ENCODE measurements around the gene GLDN. TPM values are rescaled to one million over a fixed set of nuclear protein-coding genes. Genes with fewer than 3 reads are reported as not detected.
"Not testable (repeated sequence)": the region's sequence is repeated elsewhere in the genome, so short reads cannot be mapped to it uniquely, and the experiment has no call there.

The GLDN gene
- total RNA-seq, 1 donor from 2014 or later, result 2.3 TPM

GRCh38 chr15:51388726-51389125 lies 47.3 kb downstream of the GLDN start:
- no peak for DNase-seq

- DNase-seq, result no peak
Measured at GRCh38 chr15:51390241-51390965, 48.9 kb downstream of the GLDN start.

GRCh38 chr15:51390966-51391422 lies 49.5 kb downstream of the GLDN start:
- DNase-seq, result no peak

GRCh38 chr15:51396921-51397320 lies 55.5 kb downstream of the GLDN start:
- DNase-seq, result no peak

GRCh38 chr15:51398626-51399025 lies 57.2 kb downstream of the GLDN start:
- no peak for DNase-seq

- DNase-seq, result no peak
Measured at GRCh38 chr15:51401051-51401780, 59.8 kb downstream of the GLDN start.

- no peak for DNase-seq
Measured at GRCh38 chr15:51401872-51402517, 60.5 kb downstream of the GLDN start.

- no peak for DNase-seq
Measured at GRCh38 chr15:51403072-51403878, 61.8 kb downstream of the GLDN start.

GRCh38 chr15:51403946-51404695 lies 62.7 kb downstream of the GLDN start:
- DNase-seq, result no peak

GRCh38 chr15:51405693-51406523 lies 64.5 kb downstream of the GLDN start:
- no peak for DNase-seq

GRCh38 chr15:51414256-51414860 lies 72.9 kb downstream of the GLDN start:
- DNase-seq, result no peak

- no peak for DNase-seq
Measured at GRCh38 chr15:51416129-51416528, 74.7 kb downstream of the GLDN start.

- not testable (repeated sequence) for DNase-seq
Measured at GRCh38 chr15:51423040-51423439, 81.6 kb downstream of the GLDN start.

GRCh38 chr15:51424780-51425179 lies 83.3 kb downstream of the GLDN start:
- DNase-seq, result no peak

- DNase-seq, result no peak
Measured at GRCh38 chr15:51425517-51426040, 84.1 kb downstream of the GLDN start.

- DNase-seq, result no peak
Measured at GRCh38 chr15:51438526-51438925, 97.1 kb downstream of the GLDN start.

- no peak for DNase-seq
Measured at GRCh38 chr15:51443282-51443914, 101.9 kb downstream of the GLDN start.

GRCh38 chr15:51444112-51444511 lies 102.7 kb downstream of the GLDN start:
- no peak for DNase-seq

- no peak for DNase-seq
Measured at GRCh38 chr15:51444807-51445206, 103.4 kb downstream of the GLDN start.

All from occipital lobe (tissue), 2 donors.